DMS 273 (cell line): ENCODE data around the gene PRR7.

Experiments
- DNase-seq: peaks from one replicate; lab custom pipeline; 2025; ENCODE audit not compliant: unreplicated experiment; lab: John Stamatoyannopoulos, UW

PRR7 gene

GRCh38 chr5:177423671-177424070 lies 22.9 kb upstream of the PRR7 start:
- no peak for DNase-seq

GRCh38 chr5:177425196-177425800 lies 21.3 kb upstream of the PRR7 start:
- DNase-seq, result no peak

GRCh38 chr5:177425801-177426565 lies 20.6 kb upstream of the PRR7 start:
- peak; percentile 100 for DNase-seq

- peak; percentile 81 for DNase-seq
These were observed 19.9 kb upstream of the PRR7 start, which contains the start of gene GRK6 for GRCh38 chr5:177426566-177427210. Gene GRK6 (plus strand): TSS chr5:177426676. CDS start chr5:177426846, 170 bp downstream.

- no peak for DNase-seq
These were observed 19.3 kb upstream of the PRR7 start for GRCh38 chr5:177427211-177427822.

GRCh38 chr5:177427919-177428573 lies 18.6 kb upstream of the PRR7 start:
- DNase-seq, result no peak

GRCh38 chr5:177428574-177429217 lies 17.9 kb upstream of the PRR7 start:
- no peak for DNase-seq

- no peak for DNase-seq
These were observed 17.2 kb upstream of the PRR7 start for GRCh38 chr5:177429248-177430040.

GRCh38 chr5:177430140-177430951 lies 16.3 kb upstream of the PRR7 start:
- DNase-seq, result no peak

- no peak for DNase-seq
These were observed 15.7 kb upstream of the PRR7 start for GRCh38 chr5:177430972-177431316.

GRCh38 chr5:177431317-177432142 lies 15.1 kb upstream of the PRR7 start:
- DNase-seq, result no peak

- DNase-seq, result no peak
These were observed 14.3 kb upstream of the PRR7 start for GRCh38 chr5:177432143-177432838.

GRCh38 chr5:177432839-177433657 lies 13.6 kb upstream of the PRR7 start:
- DNase-seq, result no peak

- DNase-seq, result no peak
These were observed 12.9 kb upstream of the PRR7 start for GRCh38 chr5:177433658-177434217.

GRCh38 chr5:177434437-177434836 lies 12.2 kb upstream of the PRR7 start:
- DNase-seq, result no peak

GRCh38 chr5:177434942-177435738 lies 11.5 kb upstream of the PRR7 start:
- no peak for DNase-seq
